ENCODE measurements around the gene ATP2A3. TPM values are rescaled to one million over a fixed set of nuclear protein-coding genes. Genes with fewer than 3 reads are reported as not detected.

ATP2A3 gene
- total RNA-seq, 6 experiments from 2014 or later, result 1.5 to 4.3 (median 2.3) TPM

- no peak for DNase-seq
- ATAC-seq, result no peak
- intact Hi-C loops (cut with DNase I), result no loop called here
- Histone ChIP-seq H3K4me3 (no peak overlapping the region), H3K9me3 (no peaks in the 10 kb centered on the region), H3K4me1 (no peaks in the 10 kb centered on the region), H3K36me3 (no peaks in the 10 kb centered on the region), H3K27ac (no peak overlapping the region), H3K27me3 (no peaks in the 10 kb centered on the region)
- 54% methylated on average over 13 of the region's 18 CpGs for WGBS (ENCODE audit: insufficient coverage, low coverage, low lambda C conversion rate, missing lambda C conversion rate)
- TF ChIP-seq POLR2A (IDR thresholded peaks at IDR 0.05) (no peak), CTCF (IDR thresholded peaks at IDR 0.05) (no peak)
Measured at GRCh38 chr17:3954976-3955672, 9.1 kb downstream of the ATP2A3 start.

GRCh38 chr17:3954086-3954485 lies 10.2 kb downstream of the ATP2A3 start:
- ATAC-seq (no peak), DNase-seq (no peak)
- H3K4me1 ChIP-seq, result no peaks in the 10 kb centered on the region
- TF ChIP-seq CTCF (IDR thresholded peaks at IDR 0.05), result no peak
- no peak for TF ChIP-seq POLR2A (IDR thresholded peaks at IDR 0.05)
- no CpG with 5 or more reads among the region's 10 CpGs for WGBS (ENCODE audit: insufficient coverage, low coverage, low lambda C conversion rate, missing lambda C conversion rate)
- intact Hi-C loops (cut with DNase I), result no loop called here
- H3K27ac ChIP-seq, result no peak overlapping the region
- no peak overlapping the region for H3K4me3 ChIP-seq
- H3K36me3 ChIP-seq, result no peaks in the 10 kb centered on the region
- H3K9me3 ChIP-seq, result no peaks in the 10 kb centered on the region
- H3K27me3 ChIP-seq, result no peaks in the 10 kb centered on the region

GRCh38 chr17:3953542-3953941 lies 10.7 kb downstream of the ATP2A3 start:
- DNase-seq, result no peak
- no CpG with 5 or more reads among the region's 14 CpGs for WGBS (ENCODE audit: insufficient coverage, low coverage, low lambda C conversion rate, missing lambda C conversion rate)
- H3K4me1 ChIP-seq, result no peaks in the 10 kb centered on the region
- intact Hi-C loops (cut with DNase I), result no loop called here
- no peaks in the 10 kb centered on the region for H3K36me3 ChIP-seq
- no peak overlapping the region for H3K4me3 ChIP-seq
- H3K9me3 ChIP-seq, result no peaks in the 10 kb centered on the region
- ATAC-seq, result no peak
- no peak overlapping the region for H3K27ac ChIP-seq
- TF ChIP-seq POLR2A (IDR thresholded peaks at IDR 0.05), result no peak
- H3K27me3 ChIP-seq, result no peaks in the 10 kb centered on the region

- no peaks in the 10 kb centered on the region for H3K9me3 ChIP-seq
- DNase-seq (no peak), ATAC-seq (no peak)
- no peak overlapping the region for H3K4me3 ChIP-seq
- H3K36me3 ChIP-seq, result no peaks in the 10 kb centered on the region
- 97% methylated on average over 11 of the region's 14 CpGs for WGBS (ENCODE audit: insufficient coverage, low coverage, low lambda C conversion rate, missing lambda C conversion rate)
- TF ChIP-seq POLR2A (IDR thresholded peaks at IDR 0.05), result no peak
- no peak for TF ChIP-seq CTCF (IDR thresholded peaks at IDR 0.05)
- H3K27ac ChIP-seq, result no peak overlapping the region
- H3K4me1 ChIP-seq, result no peaks in the 10 kb centered on the region
- H3K27me3 ChIP-seq, result no peaks in the 10 kb centered on the region
- intact Hi-C loops (cut with DNase I), result no loop called here
Measured at GRCh38 chr17:3952186-3952585, 12.1 kb downstream of the ATP2A3 start.

- intact Hi-C loops (cut with DNase I), result no loop called here
- no peak for TF ChIP-seq CTCF (IDR thresholded peaks at IDR 0.05)
- TF ChIP-seq POLR2A (IDR thresholded peaks at IDR 0.05), result no peak
- no peak overlapping the region for H3K27ac ChIP-seq
- no peak for ATAC-seq
- no peaks in the 10 kb centered on the region for H3K36me3 ChIP-seq
- no peaks in the 10 kb centered on the region for H3K4me1 ChIP-seq
- WGBS (ENCODE audit: insufficient coverage, low coverage, low lambda C conversion rate, missing lambda C conversion rate), result no CpG with 5 or more reads among the region's 16 CpGs
- no peaks in the 10 kb centered on the region for H3K27me3 ChIP-seq
- DNase-seq, result no peak
- H3K9me3 ChIP-seq, result no peaks in the 10 kb centered on the region
- no peak overlapping the region for H3K4me3 ChIP-seq
Measured at GRCh38 chr17:3951420-3951819, 12.8 kb downstream of the ATP2A3 start.
